Brain pericyte (primary cell): ENCODE results near the gene PROCA1.
"Not testable (repeated sequence)": the region's sequence is repeated elsewhere in the genome, so short reads cannot be mapped to it uniquely, and the experiment has no call there.

Experiments
- DNase-seq: peaks from one replicate; pipeline ENCODE4 v3.0.0-alpha.2; 2012; ENCODE audit warnings: low read depth, low spot score

The PROCA1 gene

GRCh38 chr17:28675980-28676379, 35.7 kb downstream of the PROCA1 start:
- no peak for DNase-seq

GRCh38 chr17:28675490-28675889, 36.2 kb downstream of the PROCA1 start:
- DNase-seq, result no peak

GRCh38 chr17:28669918-28670317, 41.8 kb downstream of the PROCA1 start:
- no peak for DNase-seq

- no peak for DNase-seq
Observed at GRCh38 chr17:28667870-28668269, 43.8 kb downstream of the PROCA1 start.

GRCh38 chr17:28665994-28666393, 45.7 kb downstream of the PROCA1 start:
- no peak for DNase-seq

GRCh38 chr17:28663723-28664122, 48.0 kb downstream of the PROCA1 start:
- no peak for DNase-seq

- DNase-seq, result no peak
Observed at GRCh38 chr17:28662527-28662829, 49.2 kb downstream of the PROCA1 start.

DNA sequence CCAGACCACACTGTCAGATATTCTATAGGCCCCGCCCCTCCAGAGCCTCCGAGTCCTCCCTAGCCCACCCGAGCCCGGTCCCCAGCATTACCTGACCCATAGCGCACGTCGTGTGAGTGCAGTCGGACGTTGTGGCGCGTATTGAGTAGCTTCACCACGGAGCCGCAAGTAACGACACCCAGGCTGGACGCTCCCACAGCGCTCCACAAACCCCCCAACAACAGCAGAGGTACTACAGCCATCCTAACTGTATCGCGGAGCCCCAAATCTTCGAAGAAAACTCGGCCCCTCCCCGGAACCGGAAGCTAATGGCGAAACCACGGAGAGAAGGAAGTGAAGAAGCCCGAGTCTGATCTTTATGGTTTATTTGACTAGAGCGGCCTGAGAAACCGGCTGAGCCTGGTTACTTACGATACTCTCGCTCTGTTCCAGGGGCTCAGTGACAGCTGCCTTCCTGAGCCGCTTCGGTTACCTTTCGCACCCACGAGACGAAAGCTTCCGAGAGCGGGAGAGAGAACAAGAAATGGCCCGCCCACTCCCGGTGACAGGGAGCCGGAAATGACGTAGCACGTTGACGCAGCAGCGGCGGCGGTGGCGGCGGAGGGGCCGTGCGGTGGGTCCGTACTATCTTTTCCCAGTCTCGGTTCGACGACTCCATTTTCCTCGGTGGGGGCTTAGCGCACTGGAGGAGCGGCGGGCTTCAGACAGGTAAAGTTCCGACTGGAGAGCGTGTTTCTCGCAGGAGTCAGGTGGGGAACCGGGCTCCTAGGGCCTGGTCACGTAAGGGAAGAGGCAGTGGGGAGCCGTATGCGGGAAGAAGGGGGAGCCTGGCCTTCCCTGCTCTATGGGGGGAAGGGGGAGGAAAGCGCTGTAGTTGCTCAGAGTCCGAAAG, 49.8 kb downstream of the PROCA1 start, which contains the start of the genes SDF2 and SUPT6H:
Gene SDF2, minus strand, starts transcription at position 272 of the 892 bp plus-strand sequence. Its CDS starts 30 bp downstream, at position 242.
Gene SUPT6H, plus strand, starts transcription at position 571 of the 892 bp plus-strand sequence. CDS start 11,197 bp downstream, outside the sequence.
- peak; percentile 70 for DNase-seq

GRCh38 chr17:28659497-28659881, 52.2 kb downstream of the PROCA1 start:
- not testable (repeated sequence) for DNase-seq

DNA sequence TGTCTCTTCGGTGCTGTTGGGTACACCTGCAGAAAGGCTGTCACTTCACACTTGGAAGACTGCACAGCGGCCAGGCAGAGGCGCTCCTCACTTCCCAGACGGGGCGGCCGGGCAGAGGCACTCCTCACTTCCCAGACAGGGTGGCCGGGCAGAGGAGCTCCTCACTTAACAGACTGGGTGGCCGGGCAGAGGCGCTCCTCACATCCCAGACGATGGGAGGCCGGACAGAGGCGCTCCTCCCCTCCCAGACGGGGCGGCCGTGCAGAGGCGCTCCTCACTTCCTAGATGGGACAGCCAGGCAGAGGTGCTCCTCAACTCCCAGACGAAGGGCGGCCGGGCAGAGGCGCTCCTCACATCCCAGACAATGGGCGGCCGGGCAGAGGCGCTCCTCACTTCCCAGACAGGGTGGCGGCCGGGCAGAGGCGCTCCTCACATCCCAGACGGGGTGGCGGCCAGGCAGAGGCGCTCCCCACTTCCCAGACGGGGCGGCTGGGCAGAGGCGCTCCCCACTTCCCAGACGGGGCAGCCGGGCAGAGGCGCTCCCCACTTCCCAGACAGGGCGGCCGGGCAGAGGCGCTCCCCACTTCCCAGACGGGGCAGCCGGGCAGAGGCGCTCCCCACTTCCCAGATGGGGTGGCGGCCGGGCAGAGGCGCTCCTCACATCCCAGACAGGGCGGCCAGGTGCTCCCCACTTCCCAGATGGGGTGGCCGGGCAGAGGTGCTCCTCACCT, 52.8 kb downstream of the PROCA1 start:
- DNase-seq, result not testable (repeated sequence)

DNA sequence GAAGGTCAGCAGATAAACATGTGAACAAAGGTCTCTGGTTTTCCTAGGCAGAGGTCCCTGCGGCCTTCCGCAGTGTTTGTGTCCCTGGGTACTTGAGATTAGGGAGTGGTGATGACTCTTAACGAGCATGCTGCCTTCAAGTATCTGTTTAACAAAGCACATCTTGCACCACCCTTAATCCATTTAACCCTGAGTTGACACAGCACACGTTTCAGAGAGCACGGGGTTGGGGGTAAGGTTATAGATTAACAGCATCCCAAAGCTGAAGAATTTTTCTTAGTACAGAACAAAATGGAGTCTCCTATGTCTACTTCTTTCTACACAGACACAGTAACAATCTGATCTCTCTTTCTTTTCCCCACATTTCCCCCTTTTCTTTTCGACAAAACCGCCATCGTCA, 53.3 kb downstream of the PROCA1 start:
- not testable (repeated sequence) for DNase-seq

DNA sequence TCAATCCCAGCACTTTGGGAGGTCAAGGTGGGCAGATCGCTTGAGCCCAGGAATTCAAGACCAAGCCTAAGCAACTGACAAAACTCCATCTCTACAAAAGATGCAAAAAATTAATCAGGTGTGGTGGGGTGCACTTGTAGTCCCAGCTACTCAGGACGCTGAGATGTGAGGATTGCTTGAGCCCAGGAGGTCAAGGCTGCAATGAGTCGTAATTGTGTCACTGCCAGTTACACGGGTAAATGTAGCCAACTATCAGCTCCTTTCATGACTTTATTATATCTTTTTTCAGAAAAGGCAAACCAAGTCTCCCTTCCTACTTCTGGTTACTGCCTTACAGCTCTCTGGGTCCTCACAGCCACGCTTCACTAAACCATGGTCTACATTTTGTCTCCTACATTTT, 53.9 kb downstream of the PROCA1 start:
- no peak for DNase-seq

DNA sequence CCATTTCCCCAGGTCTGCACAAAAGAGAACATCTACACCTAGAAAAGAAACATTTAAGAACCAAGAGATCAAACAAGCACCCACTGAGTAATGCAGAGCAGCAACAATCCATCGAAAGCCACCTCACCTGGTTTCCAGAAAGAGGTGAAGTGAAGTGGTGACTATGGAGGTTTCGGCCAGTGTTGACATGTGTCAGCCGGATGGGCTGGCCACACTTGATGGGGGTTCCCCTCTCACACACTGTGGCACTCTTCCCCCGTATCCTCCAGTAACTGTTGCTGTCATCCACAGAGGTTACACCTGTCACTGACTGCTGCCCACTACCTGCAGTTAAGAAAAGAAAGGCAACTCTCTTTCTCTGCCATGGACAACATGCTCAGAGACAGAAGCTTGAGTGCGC, 56.5 kb downstream of the PROCA1 start:
- no peak for DNase-seq
